WERI-Rb-1 (cell line): ENCODE measurements around the gene MGAT3.

Experiments used
- DNase-seq: peaks from one replicate; pipeline ENCODE4 v3.0.0-alpha.2; 2020
- H3K27ac ChIP-seq: fragments of 250-450 bp; sonication (Bioruptor Pico); 2 replicates; pipeline ENCODE4 v1.5.1; 2020; ENCODE audit warnings: mild to moderate bottlenecking, moderate library complexity
- H3K27me3 ChIP-seq: fragments of 250-450 bp; sonication (Bioruptor Pico); 2 replicates; pipeline ENCODE4 v1.5.1; 2021; ENCODE audit warnings: mild to moderate bottlenecking, low read depth, moderate library complexity; ENCODE audit not compliant: insufficient read depth, severe bottlenecking
- H3K36me3 ChIP-seq: fragments of 250-450 bp; sonication (Bioruptor Pico); 2 replicates; pipeline ENCODE4 v1.5.1; 2020; ENCODE audit warnings: mild to moderate bottlenecking, moderate library complexity
- H3K4me3 ChIP-seq: 2 replicates; pipeline ENCODE4 v1.5.1; 2011; ENCODE audit warnings: low read depth, mild to moderate bottlenecking, control low read depth, low read length
- H3K9me3 ChIP-seq: fragments of 250-450 bp; sonication (Bioruptor Pico); 2 replicates; pipeline ENCODE4 v1.5.1; 2021; ENCODE audit warnings: mild to moderate bottlenecking, moderate library complexity; ENCODE audit not compliant: severe bottlenecking
- TF ChIP-seq, protein P1 (sequence below): IDR thresholded peaks from 2 replicates; pipeline ENCODE4 v1.5.1; 2011; ENCODE audit warnings: low read depth, mild to moderate bottlenecking, control low read depth, inconsistent platforms, low read length

The MGAT3 gene

DNA sequence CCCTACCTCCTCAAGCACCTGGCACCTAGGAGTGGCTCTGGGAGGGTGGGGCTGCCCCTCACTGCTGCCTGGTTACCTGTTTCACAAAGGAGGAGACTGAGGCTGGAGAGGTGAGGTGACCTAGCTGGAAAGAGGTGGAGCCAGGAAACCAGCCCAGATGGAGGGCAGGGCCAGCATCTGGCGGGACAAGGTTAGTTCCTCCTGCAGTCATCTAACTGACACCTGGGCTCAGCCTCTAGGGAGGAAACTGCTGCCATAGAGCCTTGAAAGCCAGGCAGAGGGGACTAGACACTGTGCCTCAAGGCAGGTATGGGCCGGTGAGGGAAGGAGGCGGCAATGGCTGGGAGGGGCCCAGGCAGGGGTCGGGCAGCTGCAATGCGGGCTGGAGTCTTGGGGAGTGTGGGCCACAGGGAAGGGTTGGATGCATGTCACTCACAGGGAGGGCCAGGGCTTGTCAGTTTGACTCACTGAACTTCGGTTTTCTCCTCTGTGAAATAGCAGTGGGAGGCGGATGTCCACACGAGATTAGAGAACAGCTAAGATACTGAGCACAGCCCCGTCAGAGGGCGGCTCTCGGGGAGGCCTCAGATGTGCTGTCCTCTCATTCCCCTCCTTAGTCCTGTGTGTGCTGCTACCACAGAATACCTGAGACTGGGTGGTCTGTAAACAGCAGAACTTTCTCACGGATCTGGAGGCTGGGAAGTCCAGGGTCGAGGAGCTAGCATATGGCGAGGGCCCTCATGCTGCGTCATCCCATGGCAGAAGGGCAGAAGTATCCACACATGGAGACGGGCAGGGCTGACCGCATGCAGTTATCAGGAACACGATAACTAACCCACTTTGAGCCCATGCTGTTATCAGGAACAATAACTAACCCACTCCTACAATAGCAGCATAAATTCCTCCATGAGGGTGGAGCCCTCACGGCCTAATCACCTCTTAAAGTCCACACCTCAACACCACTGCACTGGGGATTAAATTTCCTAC is 16.1 kb downstream of the MGAT3 start:
- Histone ChIP-seq H3K4me3 (no peak overlapping the region), H3K27me3 (no peaks in the 10 kb centered on the region), H3K36me3 (peaks cover 8% of the 10 kb centered on the region), H3K9me3 (no peaks in the 10 kb centered on the region), H3K27ac (peak overlapping the region; percentile 88)
- no peak for DNase-seq
- TF ChIP-seq, protein P1, sequence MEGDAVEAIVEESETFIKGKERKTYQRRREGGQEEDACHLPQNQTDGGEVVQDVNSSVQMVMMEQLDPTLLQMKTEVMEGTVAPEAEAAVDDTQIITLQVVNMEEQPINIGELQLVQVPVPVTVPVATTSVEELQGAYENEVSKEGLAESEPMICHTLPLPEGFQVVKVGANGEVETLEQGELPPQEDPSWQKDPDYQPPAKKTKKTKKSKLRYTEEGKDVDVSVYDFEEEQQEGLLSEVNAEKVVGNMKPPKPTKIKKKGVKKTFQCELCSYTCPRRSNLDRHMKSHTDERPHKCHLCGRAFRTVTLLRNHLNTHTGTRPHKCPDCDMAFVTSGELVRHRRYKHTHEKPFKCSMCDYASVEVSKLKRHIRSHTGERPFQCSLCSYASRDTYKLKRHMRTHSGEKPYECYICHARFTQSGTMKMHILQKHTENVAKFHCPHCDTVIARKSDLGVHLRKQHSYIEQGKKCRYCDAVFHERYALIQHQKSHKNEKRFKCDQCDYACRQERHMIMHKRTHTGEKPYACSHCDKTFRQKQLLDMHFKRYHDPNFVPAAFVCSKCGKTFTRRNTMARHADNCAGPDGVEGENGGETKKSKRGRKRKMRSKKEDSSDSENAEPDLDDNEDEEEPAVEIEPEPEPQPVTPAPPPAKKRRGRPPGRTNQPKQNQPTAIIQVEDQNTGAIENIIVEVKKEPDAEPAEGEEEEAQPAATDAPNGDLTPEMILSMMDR: no peak

DNA sequence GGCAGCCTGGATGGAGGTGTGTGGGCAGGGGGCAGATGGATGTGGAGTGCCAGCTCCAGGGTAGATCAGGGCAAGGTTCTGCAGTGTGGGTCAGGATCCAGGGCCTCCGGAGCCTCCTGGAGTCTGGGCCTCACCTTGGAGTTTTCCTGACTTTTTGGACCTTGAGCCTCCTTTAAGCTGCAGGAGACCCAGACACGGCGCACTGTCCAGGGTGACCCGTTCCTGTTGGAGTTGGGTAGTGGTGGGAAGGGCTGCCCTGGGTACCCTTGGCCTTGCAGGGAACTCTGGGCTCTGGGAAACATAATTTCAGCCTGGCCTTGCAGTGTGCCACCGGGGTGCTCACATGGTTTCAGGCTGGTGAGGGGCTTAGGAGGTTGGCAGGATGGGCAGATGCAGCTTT is 17.0 kb downstream of the MGAT3 start:
- no peaks in the 10 kb centered on the region for H3K27me3 ChIP-seq
- H3K36me3 ChIP-seq: peaks cover 9% of the 10 kb centered on the region
- H3K27ac ChIP-seq: no peak overlapping the region
- TF ChIP-seq, protein P1: no peak
- no peak for DNase-seq
- no peak overlapping the region for H3K4me3 ChIP-seq
- H3K9me3 ChIP-seq: no peaks in the 10 kb centered on the region

GRCh38 chr22:39474351-39475111 is 17.7 kb downstream of the MGAT3 start:
- Histone ChIP-seq H3K27me3 (no peaks in the 10 kb centered on the region), H3K27ac (no peak overlapping the region), H3K9me3 (no peaks in the 10 kb centered on the region), H3K36me3 (peaks cover 9% of the 10 kb centered on the region), H3K4me3 (no peak overlapping the region)
- no peak for DNase-seq
- TF ChIP-seq, protein P1: no peak

DNA sequence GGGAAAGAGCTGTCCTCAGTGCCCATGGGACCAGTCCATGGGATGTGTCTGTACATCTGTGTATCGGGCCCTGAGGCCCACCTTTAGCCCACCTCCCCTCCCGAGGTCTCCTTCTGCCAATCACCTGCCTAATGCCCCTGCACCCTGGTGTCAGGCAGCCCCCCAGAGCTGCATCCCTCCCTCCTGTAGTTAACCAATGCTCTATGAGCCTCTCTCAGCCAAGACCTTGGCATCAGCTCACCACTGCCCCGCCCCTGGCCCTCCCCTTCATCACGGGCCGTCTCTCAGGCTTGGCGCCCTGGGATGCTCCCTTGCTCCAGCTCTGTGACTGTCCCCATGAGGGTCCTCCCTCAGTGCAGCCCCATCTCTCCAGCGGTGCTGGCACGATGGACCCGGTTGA is 18.5 kb downstream of the MGAT3 start:
- Histone ChIP-seq H3K36me3 (peaks cover 9% of the 10 kb centered on the region), H3K9me3 (no peaks in the 10 kb centered on the region)
- TF ChIP-seq, protein P1: no peak

DNA sequence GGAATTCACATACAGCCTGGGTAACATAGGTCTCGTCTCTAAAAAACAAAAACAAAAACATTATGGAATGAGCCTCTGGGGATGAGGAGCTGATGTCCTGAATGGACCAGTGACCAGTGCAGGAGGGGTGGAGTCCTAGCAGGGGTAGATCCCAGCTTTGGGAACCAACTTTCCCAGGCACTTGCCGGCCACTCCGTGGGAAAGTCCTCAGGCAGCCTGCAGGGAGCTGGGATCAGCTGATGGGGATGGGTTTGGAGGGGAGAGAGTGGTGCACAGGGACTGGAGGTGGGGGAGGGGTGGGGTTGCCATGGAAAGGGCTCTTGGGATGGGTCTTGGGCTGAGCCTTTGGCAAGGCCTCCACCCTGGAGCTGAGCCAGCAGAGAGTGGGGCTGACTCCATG is 19.1 kb downstream of the MGAT3 start:
- no peak overlapping the region for H3K4me3 ChIP-seq
- DNase-seq: no peak

More for the DNA sequence above, 18.5 kb downstream of the MGAT3 start:
- DNase-seq: no peak
- Histone ChIP-seq H3K27me3 (no peaks in the 10 kb centered on the region), H3K27ac (no peak overlapping the region), H3K4me3 (no peak overlapping the region)

More for the DNA sequence above, 19.1 kb downstream of the MGAT3 start:
- Histone ChIP-seq H3K27ac (no peak overlapping the region), H3K36me3 (peaks cover 9% of the 10 kb centered on the region), H3K9me3 (no peaks in the 10 kb centered on the region), H3K27me3 (no peaks in the 10 kb centered on the region)
- TF ChIP-seq, protein P1: no peak
